Measurements from ENCODE around the gene C1orf198. TPM values are rescaled to one million over a fixed set of nuclear protein-coding genes. Genes with fewer than 3 reads are reported as not detected.

Gene C1orf198
- total RNA-seq, 1 donor from 2014 or later = 54.5 TPM

- peak; percentile 32 for TF ChIP-seq CTCF (conservative IDR thresholded peaks at IDR 0.05; ENCODE audit: low read depth, low read length)
- DNase-seq (ENCODE audit: low read depth) = no peak
Measured at GRCh38 chr1:230792691-230793462, 75.4 kb downstream of the C1orf198 start.

DNA sequence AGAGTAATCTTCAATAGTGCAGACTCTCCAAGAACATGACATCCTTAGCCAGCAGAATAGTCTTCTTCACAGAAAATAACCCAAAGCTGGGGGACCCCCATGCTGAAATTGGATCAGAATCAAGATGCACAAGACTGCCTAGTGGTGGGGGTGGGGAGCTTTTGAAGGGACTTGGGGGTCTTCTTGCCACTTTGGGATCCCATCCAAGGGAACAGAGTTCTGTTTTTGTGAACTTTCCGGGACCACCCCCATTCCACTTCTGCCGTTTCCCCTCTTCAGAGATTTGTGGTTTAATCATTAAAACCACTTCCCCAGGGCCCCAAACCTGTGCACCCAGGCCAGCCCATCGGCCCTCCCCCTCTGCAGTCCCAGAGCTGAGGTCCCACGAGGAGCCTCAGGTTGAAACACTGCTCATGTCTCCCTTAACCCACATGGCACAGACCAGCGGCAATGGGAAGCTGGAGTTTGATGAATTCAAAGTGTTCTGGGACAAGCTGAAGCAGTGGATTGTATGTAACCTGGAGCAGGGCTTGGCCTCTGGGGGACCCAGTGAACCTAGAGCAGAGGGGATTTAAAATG, 76.2 kb downstream of the C1orf198 start:
- H3K4me3 ChIP-seq (ENCODE audit: low read depth, low read length) = no peak overlapping the region
- TF ChIP-seq CTCF (conservative IDR thresholded peaks at IDR 0.05; ENCODE audit: low read depth, low read length) = no peak
- no peak for DNase-seq (ENCODE audit: low read depth)

More at GRCh38 chr1:230792691-230793462, 75.4 kb downstream of the C1orf198 start:
- no peak overlapping the region for H3K4me3 ChIP-seq (ENCODE audit: low read depth, low read length)

GRCh38 chr1:230790026-230790425, 78.3 kb downstream of the C1orf198 start:
- no peak overlapping the region for H3K4me3 ChIP-seq (ENCODE audit: low read depth, low read length)
- TF ChIP-seq CTCF (conservative IDR thresholded peaks at IDR 0.05; ENCODE audit: low read depth, low read length) = no peak
- DNase-seq (ENCODE audit: low read depth) = no peak

GRCh38 chr1:230788561-230789275, 79.6 kb downstream of the C1orf198 start:
- no peak for DNase-seq (ENCODE audit: low read depth)
- TF ChIP-seq CTCF (conservative IDR thresholded peaks at IDR 0.05; ENCODE audit: low read depth, low read length) = no peak

GRCh38 chr1:230787471-230787870, 80.8 kb downstream of the C1orf198 start:
- H3K4me3 ChIP-seq (ENCODE audit: low read depth, low read length) = no peak overlapping the region
- DNase-seq (ENCODE audit: low read depth) = no peak
- TF ChIP-seq CTCF (conservative IDR thresholded peaks at IDR 0.05; ENCODE audit: low read depth, low read length) = no peak

More at GRCh38 chr1:230788561-230789275, 79.6 kb downstream of the C1orf198 start:
- no peak overlapping the region for H3K4me3 ChIP-seq (ENCODE audit: low read depth, low read length)

Other genes with a start within 250 kb of the C1orf198 start
- gene COG2, start 226.0 kb downstream of the C1orf198 start, total RNA-seq = 17.2 and 20.3 TPM in 2 replicates
- 0.07 and 3.2 TPM in 2 replicates for gene AGT, start 154.4 kb downstream of the C1orf198 start, total RNA-seq
- not detected in 2 replicates for gene CAPN9, start 121.1 kb downstream of the C1orf198 start, total RNA-seq
- 8.5 and 12.2 TPM in 2 replicates for gene TTC13, start 110.3 kb upstream of the C1orf198 start, total RNA-seq
- 6.7 and 16.0 TPM in 2 replicates for gene ARV1, start 110.6 kb upstream of the C1orf198 start, total RNA-seq
- gene FAM89A, start 171.7 kb upstream of the C1orf198 start, total RNA-seq = 2.7 and 5.9 TPM in 2 replicates

All from epithelial cell of proximal tubule (primary cell).